IPS-18c (cell line): ENCODE results near the gene CCDC180.

ENCODE experiments used
- H3K4me3 ChIP-seq: 2 replicates; pipeline ENCODE4 v1.7.0; 2013; ENCODE audit warnings: low read depth, mild to moderate bottlenecking, low read length, moderate library complexity; ENCODE audit not compliant: insufficient read depth
- H3K9me3 ChIP-seq: one replicate; pipeline ENCODE4 v1.6.1; 2013; ENCODE audit warnings: mild to moderate bottlenecking, low read length, moderate library complexity; ENCODE audit not compliant: control insufficient read depth, insufficient read depth

Gene CCDC180

DNA sequence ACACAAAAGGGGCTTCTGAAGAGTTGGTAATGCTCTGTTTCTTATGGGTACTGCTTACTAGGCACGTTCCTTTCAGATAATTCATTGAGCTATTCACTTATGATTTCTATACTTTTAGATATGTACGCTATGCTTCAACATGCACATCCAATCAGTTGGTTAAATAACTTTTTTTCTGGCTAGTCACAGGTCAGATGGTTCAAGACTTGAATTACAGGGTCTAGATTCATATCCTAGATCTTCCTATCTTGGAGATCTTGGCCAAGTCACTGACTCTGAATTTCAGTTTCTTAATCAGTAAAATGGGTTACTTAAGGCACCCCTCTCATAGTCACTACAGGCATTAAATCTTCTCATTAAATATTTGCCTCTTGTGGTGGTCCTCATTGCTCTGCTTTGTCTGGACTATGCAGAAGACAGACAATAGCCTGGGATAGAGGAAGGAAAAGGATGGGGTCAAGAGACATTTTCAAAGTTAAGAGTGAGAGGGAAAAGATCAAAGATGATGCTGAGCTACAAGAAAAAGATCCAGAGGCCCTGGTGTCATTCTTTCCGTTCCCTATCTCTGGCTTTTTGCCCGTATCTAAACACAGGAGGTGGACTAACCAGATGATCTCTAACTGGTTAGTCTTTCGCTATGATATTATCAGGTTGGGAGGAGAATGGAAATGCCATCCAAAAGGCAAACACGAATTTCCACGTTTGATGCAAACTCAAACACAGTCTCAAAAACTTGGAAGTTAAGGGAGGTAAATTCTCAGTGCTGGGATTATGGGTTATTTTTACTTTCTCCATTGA is 1.8 kb upstream of the CCDC180 start:
- Histone ChIP-seq H3K9me3 (no peaks in the 10 kb centered on the region), H3K4me3 (no peak overlapping the region)

DNA sequence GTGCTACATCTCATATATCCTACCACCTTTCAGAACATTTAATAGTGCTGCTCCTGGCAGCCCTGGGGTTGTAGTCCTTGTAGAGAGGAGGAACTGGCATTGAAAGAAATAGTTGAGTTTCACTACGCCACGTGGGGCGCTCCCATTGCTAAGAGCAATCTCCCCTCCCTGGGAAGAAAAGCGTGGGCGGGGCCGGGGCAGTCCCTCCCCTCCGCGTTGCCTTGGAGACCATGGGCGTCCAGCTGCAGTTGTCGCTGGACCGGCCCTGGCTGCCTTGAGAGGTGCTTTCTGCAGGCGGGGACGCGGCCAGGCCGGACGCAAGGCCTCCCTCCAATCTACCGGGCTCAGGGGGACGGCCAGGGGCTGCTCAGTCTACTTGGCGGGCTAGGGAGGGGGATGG is 368 bp upstream of the CCDC180 start:
- Histone ChIP-seq H3K9me3 (no peaks in the 10 kb centered on the region), H3K4me3 (peak overlapping the region; percentile 41; the same call in 1 of the 2 replicates)

GRCh38 chr9:97309260-97309659 is 1.8 kb downstream of the CCDC180 start:
- Histone ChIP-seq H3K9me3 (no peaks in the 10 kb centered on the region), H3K4me3 (no peak overlapping the region)

GRCh38 chr9:97310023-97310422 is 2.6 kb downstream of the CCDC180 start:
- H3K9me3 ChIP-seq, result no peaks in the 10 kb centered on the region
- H3K4me3 ChIP-seq, result no peak overlapping the region

DNA sequence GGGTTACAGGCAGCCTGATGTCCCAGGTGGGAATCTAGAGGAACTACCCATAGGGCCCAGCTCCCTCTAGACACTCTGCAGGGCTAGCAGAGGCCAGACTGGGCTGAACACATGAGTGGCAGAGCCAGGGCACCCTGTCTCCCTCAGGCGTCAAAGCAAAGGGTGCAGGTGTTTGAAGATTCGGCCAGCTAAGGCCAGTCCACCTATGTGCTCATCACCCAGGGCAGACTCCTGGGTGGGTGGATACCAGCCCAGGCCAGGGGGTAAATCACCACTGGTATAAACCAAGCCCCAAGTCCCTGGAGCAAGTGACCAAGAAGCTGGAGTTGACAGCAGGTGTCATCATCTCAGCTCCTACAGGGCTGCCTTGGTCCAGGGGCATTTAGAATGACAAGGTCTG is 3.4 kb downstream of the CCDC180 start:
- Histone ChIP-seq H3K9me3 (no peaks in the 10 kb centered on the region), H3K4me3 (no peak overlapping the region)

DNA sequence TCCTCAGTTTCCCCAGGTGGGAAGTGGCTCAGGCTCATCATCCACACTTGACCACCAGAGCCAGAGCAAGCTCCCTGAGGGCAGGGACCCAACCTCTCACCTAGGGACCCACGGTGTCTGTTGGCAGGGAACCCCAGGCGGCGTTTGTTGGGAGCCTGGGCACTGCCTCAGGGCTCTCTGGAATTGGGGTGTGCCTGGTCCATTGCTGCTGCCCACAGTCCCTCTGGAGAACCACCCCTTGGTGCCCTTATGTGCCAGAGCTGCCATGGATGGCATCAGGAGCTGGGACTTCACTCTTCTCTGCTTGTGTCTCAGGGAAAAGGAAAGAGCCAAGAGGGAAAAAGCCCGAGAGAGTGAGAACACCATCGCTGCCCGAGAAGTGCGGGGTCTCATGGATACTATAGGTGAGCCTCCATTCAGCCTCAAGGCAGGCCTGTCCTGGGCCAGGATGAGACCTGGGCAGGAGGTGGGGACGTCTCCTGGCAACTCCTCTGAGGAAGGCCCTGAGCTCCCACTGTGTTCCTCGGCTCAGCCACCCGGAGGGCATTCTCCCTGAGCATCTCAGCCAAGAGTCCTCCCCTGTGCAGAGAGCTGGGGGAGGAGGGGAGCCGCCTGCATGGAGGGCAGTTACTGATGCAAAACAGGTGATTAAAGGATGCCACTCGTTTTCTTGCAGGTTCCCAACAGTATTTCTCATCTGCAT is 4.5 kb downstream of the CCDC180 start:
- Histone ChIP-seq H3K9me3 (no peaks in the 10 kb centered on the region), H3K4me3 (no peak overlapping the region)

- no peaks in the 10 kb centered on the region for H3K9me3 ChIP-seq
- H3K4me3 ChIP-seq, result no peak overlapping the region
Observed at GRCh38 chr9:97312556-97312955, 5.1 kb downstream of the CCDC180 start.

DNA sequence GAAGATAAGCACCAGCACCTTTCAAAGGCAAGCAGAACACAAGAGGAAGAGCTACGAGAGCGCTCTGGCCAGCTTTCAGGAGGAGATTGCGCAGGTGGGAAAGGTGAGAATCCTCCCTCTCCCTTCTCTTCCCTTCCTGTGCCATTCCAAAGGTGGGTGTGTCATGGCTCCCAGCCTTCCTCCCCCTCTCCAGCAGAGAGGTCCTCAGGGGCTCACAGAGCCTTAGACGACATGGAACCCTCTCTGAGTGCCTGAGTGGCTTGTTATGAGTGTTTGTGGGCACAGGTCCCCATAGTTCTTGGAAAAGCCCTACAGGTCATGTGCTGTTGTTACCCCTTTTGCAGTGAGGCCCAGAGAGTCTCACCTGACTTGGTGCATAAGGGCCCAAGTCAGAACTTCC is 5.8 kb downstream of the CCDC180 start:
- no peaks in the 10 kb centered on the region for H3K9me3 ChIP-seq
- no peak overlapping the region for H3K4me3 ChIP-seq

DNA sequence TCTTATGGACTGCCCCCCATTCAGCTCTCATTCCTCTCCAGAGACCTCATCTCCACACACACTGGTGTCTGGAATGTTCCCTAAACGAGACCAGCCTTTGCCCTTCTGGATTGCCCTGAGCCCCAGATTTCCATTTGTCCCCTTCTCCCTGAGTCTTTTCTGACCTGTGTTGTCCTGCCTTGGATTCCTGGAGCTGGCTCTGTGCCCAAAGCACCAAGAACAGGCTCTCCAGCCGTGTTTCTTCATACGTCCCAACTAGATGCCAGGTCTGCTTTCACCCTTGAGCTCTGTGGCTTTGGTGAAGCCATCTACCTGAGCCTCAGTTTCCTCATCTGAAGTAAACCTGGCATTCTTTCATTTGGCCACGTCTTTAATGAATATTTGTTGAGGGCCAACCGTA is 6.3 kb downstream of the CCDC180 start:
- Histone ChIP-seq H3K9me3 (no peaks in the 10 kb centered on the region), H3K4me3 (no peak overlapping the region)

- Histone ChIP-seq H3K4me3 (no peak overlapping the region), H3K9me3 (no peaks in the 10 kb centered on the region)
Observed at GRCh38 chr9:97314503-97314902, 7.0 kb downstream of the CCDC180 start.

DNA sequence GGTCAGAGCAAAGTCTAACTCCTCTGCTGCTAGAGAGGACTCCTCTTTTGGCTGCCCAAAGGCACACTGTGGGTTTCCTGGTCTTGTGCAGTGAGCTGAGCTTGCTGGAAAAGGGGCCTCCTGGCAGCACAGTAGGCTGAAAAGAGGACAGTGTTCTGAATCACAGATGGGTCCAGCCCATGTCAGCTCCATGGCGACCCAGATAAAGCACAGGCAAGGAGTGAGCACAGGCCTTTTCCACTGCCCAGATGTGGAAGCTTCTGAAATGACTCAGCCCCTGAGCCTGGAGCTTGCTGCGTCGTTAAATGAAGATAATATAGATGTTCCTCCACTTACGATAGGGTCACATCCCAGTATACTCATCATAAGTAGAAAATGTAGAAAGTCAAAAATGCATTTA is 8.1 kb downstream of the CCDC180 start:
- Histone ChIP-seq H3K4me3 (no peak overlapping the region), H3K9me3 (no peaks in the 10 kb centered on the region)

- Histone ChIP-seq H3K4me3 (no peak overlapping the region), H3K9me3 (no peaks in the 10 kb centered on the region)
Observed at GRCh38 chr9:97316904-97317303, 9.4 kb downstream of the CCDC180 start.

- no peaks in the 10 kb centered on the region for H3K9me3 ChIP-seq
Observed at GRCh38 chr9:97318433-97318832, 11.0 kb downstream of the CCDC180 start.

DNA sequence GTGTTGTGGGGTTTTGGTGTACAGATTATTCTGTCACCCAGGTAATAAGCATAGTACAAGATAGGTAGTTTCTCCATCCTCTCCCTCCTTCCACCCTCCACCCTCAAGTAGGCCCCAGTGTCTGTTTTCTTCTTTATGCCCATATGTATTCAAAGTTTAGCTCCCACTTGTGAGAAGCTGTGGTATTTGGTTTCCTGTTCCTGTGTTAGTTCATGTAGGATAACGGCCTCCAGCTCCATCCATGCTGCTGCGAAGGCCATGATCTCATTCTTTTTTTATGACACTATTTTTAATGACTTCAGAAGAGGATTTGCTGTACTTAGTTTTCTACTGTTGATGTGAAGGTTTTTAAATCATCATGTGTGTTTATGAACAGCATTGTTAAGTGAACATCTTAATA is 11.9 kb downstream of the CCDC180 start:
- H3K9me3 ChIP-seq, result no peaks in the 10 kb centered on the region
- no peak overlapping the region for H3K4me3 ChIP-seq

More at GRCh38 chr9:97318433-97318832, 11.0 kb downstream of the CCDC180 start:
- no peak overlapping the region for H3K4me3 ChIP-seq

GRCh38 chr9:97320080-97320642 is 12.7 kb downstream of the CCDC180 start:
- H3K4me3 ChIP-seq, result no peak overlapping the region
- H3K9me3 ChIP-seq, result no peaks in the 10 kb centered on the region

DNA sequence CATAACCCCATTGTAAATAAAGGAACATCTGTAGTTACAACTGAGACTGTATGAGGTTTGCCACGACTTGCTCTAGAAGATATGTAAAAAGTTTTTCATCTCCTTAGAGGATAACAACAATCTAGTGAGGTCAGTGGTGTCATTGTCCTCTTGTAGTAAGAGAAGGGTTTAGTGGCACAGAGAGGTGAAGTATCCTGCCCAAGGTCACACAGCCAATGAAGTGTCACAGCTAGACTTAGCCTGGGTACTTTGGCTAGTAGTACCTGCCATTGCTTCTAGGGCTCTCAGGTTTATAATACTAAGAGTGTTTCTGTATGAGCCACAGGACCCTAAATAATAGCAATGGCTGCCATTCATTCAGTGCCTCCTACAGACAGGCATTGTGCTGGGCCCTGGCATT is 13.8 kb downstream of the CCDC180 start:
- H3K4me3 ChIP-seq, result no peak overlapping the region

GRCh38 chr9:97321691-97322090 is 14.2 kb downstream of the CCDC180 start:
- no peaks in the 10 kb centered on the region for H3K9me3 ChIP-seq
- H3K4me3 ChIP-seq, result no peak overlapping the region

More for the DNA sequence above, 13.8 kb downstream of the CCDC180 start:
- no peaks in the 10 kb centered on the region for H3K9me3 ChIP-seq

DNA sequence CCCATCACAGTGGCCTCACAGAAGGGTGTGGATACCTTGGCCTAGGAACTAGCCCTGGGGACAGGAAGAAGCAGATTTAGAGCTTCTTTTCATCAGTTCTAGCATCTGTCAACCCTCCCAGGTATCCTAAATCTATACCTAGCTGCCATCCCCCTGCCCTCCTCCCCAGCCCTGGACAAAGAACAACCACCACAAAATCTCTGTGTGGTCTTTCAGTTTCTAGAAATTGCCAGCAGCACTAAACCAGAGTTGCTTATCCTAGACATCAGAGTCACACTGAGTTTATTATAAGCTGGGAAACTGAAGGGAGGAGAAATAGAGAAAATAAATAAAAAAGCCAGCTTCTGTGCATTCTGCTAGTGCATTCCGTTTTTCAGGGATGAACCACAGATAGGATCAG is 14.6 kb downstream of the CCDC180 start:
- Histone ChIP-seq H3K9me3 (no peaks in the 10 kb centered on the region), H3K4me3 (no peak overlapping the region)
